H1 (cell line): ENCODE measurements around the gene HNRNPAB.

Source experiments
- CTCF ChIP-seq, 3 experiments: IDR thresholded peaks; 1 replicate in 2 of 3; 2 replicates in 1 of 3; pipeline versions ENCODE4 v1.5.1 to v1.6.1; 2011; ENCODE audit warnings: low read length in 3 of 3, mild to moderate bottlenecking in 3 of 3, inconsistent platforms in 2 of 3, low read depth in 1 of 3, moderate library complexity in 1 of 3; ENCODE audit not compliant: insufficient read depth in 1 of 3; ENCODE audit errors: control extremely low read depth in 1 of 3
- EZH2 ChIP-seq: fragments of 200-600 bp; sonication (generic); IDR thresholded peaks from 2 replicates; pipeline ENCODE4 v1.7.1; 2012; ENCODE audit warnings: low read depth, mild to moderate bottlenecking, moderate library complexity, low read length, inconsistent platforms; ENCODE audit not compliant: severe bottlenecking
- HDAC2 ChIP-seq, 2 experiments: fragments of 300-600 bp in 1 of 2; sonication (generic) in 1 of 2; IDR thresholded peaks; 2 replicates each; pipeline ENCODE4 v1.6.1; 2011 to 2012; ENCODE audit warnings: low read depth in 2 of 2, low read length in 2 of 2, mild to moderate bottlenecking in 2 of 2, moderate library complexity in 2 of 2, borderline replicate concordance in 1 of 2, inconsistent platforms in 1 of 2
- KDM4A ChIP-seq: IDR thresholded peaks from one replicate; pipeline ENCODE4 v1.7.1; 2012; ENCODE audit warnings: low read depth, mild to moderate bottlenecking, moderate library complexity, low read length, inconsistent platforms; ENCODE audit not compliant: severe bottlenecking
- SP2 ChIP-seq: IDR thresholded peaks from 2 replicates; pipeline ENCODE4 v1.6.1; 2012; ENCODE audit warnings: mild to moderate bottlenecking, low read length, inconsistent platforms
- SRF ChIP-seq: IDR thresholded peaks from 2 replicates; pipeline ENCODE4 v1.6.1; 2011; ENCODE audit warnings: mild to moderate bottlenecking, low read depth, low read length, moderate library complexity

GRCh38 chr5:178210686-178211085 is 6.4 kb downstream of the HNRNPAB start:
- no peak for TF ChIP-seq SRF
- no peak for TF ChIP-seq CTCF (IDR thresholded peaks at IDR 0.05; ENCODE audit: control extremely low read depth in 1 of 3, insufficient read depth in 1 of 3, low read depth in 1 of 3, low read length in 3 of 3)
- no peak for TF ChIP-seq HDAC2 (IDR thresholded peaks at IDR 0.05; ENCODE audit: borderline replicate concordance in 1 of 2, low read depth in 2 of 2, low read length in 2 of 2)
- TF ChIP-seq EZH2 = no peak
- no peak for TF ChIP-seq KDM4A
- no peak for TF ChIP-seq SP2
